AG04449 (cell line): ENCODE data around the gene TDRD7.

Source experiments
- CTCF ChIA-PET: fragments of 350-600 bp; formaldehyde crosslinking; extraction: SDS; loops from one replicate; lab custom pipeline; 2021; ENCODE audit warnings: antibody characterized with exemption; lab: Yijun Ruan, JAX
- POLR2A ChIA-PET: fragments of 400-600, 350-600 bp; formaldehyde crosslinking; extraction: SDS; loops from one replicate; lab custom pipeline; 2020; ENCODE audit warnings: antibody characterized with exemption, inconsistent platforms; lab: Yijun Ruan, JAX
- DNase-seq: peaks from one replicate; pipeline ENCODE4 v3.0.0-alpha.2; 2010; ENCODE audit warnings: low read depth, low spot score
- H3K4me3 ChIP-seq: 2 replicates; pipeline ENCODE4 v1.5.1; 2011; ENCODE audit warnings: low read depth, mild to moderate bottlenecking, control low read depth, low read length
- CTCF ChIP-seq: IDR thresholded peaks from one replicate; pipeline ENCODE4 v1.5.1; 2011; ENCODE audit warnings: mild to moderate bottlenecking, moderate library complexity, low read length, control low read depth, inconsistent platforms; ENCODE audit not compliant: insufficient read depth; ENCODE audit errors: missing control alignments

Gene TDRD7

GRCh38 chr9:97505845-97506244 is 93.9 kb downstream of the TDRD7 start:
- ChIA-PET POLR2A (interaction anchor here (0.7 kb wide), 1 partner anchor 28 kb away, joined by 3 read pairs; no protein-coding TSS in a partner anchor), CTCF (interaction anchor here (1.1 kb wide), 1 partner anchor 11 kb away, joined by 3 read pairs; no protein-coding TSS in a partner anchor)
- TF ChIP-seq CTCF = no peak
- no peak overlapping the region for H3K4me3 ChIP-seq
- DNase-seq = no peak

GRCh38 chr9:97506306-97506705 is 94.4 kb downstream of the TDRD7 start:
- no peak overlapping the region for H3K4me3 ChIP-seq
- no peak for DNase-seq
- TF ChIP-seq CTCF = no peak
- CTCF ChIA-PET = interaction anchor here (0.9 to 1.0 kb wide), 2 partner anchors 37 to 92 kb away, joined by 3 to 6 read pairs; no protein-coding TSS in a partner anchor
- POLR2A ChIA-PET = interaction anchor here (0.7 kb wide), 1 partner anchor 28 kb away, joined by 3 read pairs; no protein-coding TSS in a partner anchor

GRCh38 chr9:97506787-97507186 is 94.9 kb downstream of the TDRD7 start:
- POLR2A ChIA-PET = interaction anchor here (0.7 kb wide), 1 partner anchor 27 kb away, joined by 3 read pairs; no protein-coding TSS in a partner anchor
- DNase-seq = no peak
- no peak for TF ChIP-seq CTCF
- CTCF ChIA-PET = interaction anchor here (0.9 to 1.0 kb wide), 2 partner anchors 38 to 92 kb away, joined by 3 to 6 read pairs; no protein-coding TSS in a partner anchor
- no peak overlapping the region for H3K4me3 ChIP-seq

- ChIA-PET CTCF (interaction anchor here (1.0 kb wide), 1 partner anchor 38 kb away, joined by 3 read pairs; no protein-coding TSS in a partner anchor), POLR2A (no interaction called here)
- DNase-seq = no peak
- TF ChIP-seq CTCF = no peak
- no peak overlapping the region for H3K4me3 ChIP-seq
These were observed 95.6 kb downstream of the TDRD7 start for GRCh38 chr9:97507428-97507984.

- TF ChIP-seq CTCF = no peak
- no peak overlapping the region for H3K4me3 ChIP-seq
- ChIA-PET POLR2A (no interaction called here), CTCF (no interaction called here)
- DNase-seq = no peak
These were observed 97.0 kb downstream of the TDRD7 start for GRCh38 chr9:97508852-97509251.
